ENCODE data around the gene RPL41.
"Not testable (repeated sequence)": the region's sequence is repeated elsewhere in the genome, so short reads cannot be mapped to it uniquely, and the experiment has no call there.

Gene RPL41

DNA sequence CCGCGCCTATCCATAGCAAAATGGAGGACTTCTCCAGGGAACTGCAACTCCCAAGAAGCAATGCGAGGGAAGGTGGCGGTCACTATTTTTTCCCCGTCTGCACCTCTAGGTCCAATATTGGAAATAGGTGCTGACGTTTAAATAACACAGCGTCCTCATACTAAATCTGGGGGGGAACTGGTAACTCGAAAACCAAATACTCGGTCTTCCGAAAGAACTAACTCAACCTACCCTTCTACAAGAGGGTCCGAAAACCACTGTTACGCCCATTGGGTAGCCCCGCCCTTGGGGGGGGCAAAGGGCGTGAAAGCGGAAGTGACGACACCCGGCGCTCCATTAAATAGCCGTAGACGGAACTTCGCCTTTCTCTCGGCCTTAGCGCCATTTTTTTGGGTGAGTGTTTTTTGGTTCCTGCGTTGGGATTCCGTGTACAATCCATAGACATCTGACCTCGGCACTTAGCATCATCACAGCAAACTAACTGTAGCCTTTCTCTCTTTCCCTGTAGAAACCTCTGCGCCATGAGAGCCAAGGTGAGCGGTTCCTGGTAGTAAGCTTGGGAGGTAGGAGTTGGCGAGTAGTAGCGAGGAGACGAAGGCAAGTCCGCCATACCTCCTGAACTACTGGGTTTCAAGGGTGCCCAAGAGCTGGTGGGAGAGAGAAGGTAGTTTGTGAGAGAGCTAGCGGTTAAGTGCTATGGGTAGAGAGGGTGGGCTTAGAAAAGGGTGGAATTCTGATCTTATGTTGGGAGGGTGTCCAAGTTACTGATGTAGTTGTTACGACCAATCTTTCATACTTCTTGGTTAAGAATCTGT is at the start of gene RPL41:
Gene RPL41, plus strand, starts transcription at position 367 of the 815 bp plus-strand sequence.
- DNase-seq (ENCODE audit: low spot score), result peak; percentile 86

DNA sequence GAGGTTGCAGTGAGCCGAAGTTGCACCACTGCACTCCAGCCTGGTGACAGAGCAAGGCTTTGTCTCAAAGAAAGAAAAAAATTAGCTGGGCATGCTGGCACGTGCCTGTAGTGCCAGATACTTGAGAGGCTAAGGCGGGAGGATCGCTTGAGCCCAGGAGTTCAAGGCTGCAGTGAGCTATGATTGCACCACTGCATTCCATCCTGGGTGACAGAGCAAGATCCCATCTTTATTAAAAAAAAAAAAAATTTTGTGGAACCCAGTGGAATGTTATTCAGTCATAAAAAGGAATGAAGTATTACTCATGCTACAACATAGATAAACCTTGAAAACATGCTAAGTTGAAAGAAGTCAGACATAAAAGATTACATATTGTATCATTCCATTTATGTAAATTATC is 44.8 kb upstream of the RPL41 start:
- DNase-seq (ENCODE audit: low spot score), result no peak

DNA sequence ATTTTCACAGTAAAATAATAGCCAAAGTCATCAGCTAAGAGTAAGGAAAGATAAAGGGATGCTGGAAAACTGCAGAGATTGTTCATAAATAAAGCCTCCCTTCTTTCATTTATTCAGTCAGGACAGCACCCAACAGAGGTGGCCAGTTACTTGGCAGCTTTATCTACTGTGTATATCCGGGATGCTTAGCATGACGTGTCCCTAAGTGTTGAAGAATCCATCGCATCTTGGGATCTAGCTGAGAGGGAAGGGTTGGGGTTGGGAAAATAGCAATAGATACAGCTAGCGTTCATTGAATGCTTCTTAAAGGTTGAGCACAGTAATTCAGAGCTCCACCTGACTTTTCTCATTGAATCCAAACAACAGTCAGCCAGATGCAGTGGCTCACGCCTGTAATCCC is 42.0 kb upstream of the RPL41 start:
- no peak for DNase-seq (ENCODE audit: low spot score)

DNA sequence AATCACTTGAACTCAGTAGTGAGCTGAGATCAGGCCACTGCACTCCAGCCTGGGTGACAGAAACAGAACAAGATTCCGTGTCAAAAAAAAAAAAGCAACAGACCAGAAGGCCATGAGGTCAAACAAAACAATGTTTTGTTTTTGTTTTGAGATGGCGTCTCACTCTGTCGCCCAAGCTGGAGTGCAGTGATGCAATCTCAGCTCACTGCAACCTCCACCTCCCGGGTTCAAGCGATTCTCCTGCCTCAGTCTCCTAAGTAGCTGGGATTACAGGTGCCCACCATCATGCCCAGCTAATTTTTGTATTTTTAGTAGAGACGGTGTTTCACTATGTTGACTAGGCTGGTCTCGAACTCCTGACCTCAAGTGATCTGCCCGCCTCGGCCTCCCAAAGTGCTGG is 38.5 kb upstream of the RPL41 start:
- not testable (repeated sequence) for DNase-seq (ENCODE audit: low spot score)

DNA sequence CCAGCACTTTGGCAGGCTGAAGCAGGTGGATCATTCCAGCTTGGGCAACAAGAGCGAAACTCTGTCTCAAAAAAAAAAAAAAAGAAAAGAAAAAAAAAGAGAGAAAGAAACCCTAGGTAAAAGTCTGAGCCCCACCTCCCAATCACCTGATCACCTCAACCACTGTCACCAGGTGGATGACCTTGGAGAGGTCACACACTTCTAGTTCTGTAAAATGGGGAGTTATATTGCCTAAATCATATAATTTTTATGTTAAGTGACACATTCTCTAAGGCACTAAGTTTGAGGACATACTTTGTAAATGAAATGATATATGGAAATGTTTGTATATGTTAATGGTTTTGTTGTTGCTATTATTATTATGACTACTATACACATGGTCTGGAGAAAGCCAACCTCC is 38.0 kb upstream of the RPL41 start:
- no peak for DNase-seq (ENCODE audit: low spot score)

DNA sequence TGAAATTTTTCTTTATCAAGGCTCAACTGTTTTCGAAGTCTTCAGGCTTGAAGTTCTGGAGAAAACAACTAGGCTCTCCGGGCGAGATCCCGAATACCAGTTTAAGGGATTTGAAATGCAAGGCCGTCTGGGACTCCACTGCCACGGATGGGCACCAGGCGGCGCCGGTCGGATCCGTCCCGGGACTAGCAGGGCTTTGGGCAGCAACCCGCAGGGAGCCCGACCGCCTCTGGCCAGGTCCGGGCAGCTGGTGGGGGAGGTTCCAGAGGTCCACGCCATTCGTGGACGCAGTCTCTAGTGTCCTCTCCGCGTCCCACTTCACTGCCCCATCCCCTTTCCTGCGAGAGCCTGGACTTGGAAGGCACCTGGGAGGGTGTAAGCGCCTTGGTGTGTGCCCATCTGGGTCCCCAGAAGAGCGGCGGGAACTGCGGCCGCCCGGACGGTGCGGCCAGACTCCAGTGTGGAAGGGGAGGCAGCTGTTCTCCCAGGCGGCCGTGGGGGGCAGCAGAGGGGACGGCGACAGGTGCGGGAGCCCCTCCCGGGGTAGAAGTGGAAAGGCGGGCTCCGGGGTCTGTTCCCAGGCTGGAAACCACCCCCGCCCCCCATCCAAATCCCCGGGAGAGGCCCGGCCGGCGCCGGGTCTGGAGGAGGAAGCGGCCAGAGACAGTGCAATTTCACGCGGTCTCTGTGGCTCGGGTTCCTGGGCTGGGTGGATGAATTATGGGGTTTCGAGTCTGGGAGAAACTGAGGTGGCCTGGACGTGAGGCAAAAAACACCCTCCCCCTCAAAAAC is 37.3 kb upstream of the RPL41 start:
- peak; percentile 81 for DNase-seq (ENCODE audit: low spot score)

DNA sequence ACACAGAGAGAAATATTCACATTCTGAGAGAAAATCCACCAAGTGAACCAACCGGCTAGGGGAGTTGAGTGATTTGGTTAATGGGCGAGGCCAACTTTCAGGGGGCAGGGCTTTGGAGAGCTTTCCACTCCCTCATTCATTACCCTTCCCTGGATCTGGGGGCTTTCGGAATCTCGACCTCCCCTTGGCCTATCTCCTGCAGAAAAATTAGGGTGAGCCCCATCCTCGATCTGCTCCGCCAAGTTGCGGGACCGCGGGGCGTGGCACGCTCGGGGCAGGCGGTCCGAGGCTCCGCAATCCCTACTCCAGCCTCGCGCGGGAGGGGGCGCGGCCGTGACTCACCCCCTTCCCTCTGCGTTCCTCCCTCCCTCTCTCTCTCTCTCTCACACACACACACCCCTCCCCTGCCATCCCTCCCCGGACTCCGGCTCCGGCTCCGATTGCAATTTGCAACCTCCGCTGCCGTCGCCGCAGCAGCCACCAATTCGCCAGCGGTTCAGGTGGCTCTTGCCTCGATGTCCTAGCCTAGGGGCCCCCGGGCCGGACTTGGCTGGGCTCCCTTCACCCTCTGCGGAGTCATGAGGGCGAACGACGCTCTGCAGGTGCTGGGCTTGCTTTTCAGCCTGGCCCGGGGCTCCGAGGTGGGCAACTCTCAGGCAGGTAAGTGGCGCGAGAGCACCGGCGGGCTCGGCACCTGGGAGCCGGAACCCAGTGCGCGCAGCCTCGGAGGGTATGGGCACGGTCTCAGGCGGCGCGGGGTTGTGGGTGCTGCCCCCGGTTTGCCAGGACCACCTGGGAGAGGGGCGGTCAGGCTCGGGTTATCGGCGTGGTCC is 36.5 kb upstream of the RPL41 start, which contains the start of gene ERBB3:
Gene ERBB3, plus strand, starts transcription at position 443 of the 833 bp plus-strand sequence. Its CDS starts 136 bp downstream, at position 579.
- DNase-seq (ENCODE audit: low spot score), result peak; percentile 57

DNA sequence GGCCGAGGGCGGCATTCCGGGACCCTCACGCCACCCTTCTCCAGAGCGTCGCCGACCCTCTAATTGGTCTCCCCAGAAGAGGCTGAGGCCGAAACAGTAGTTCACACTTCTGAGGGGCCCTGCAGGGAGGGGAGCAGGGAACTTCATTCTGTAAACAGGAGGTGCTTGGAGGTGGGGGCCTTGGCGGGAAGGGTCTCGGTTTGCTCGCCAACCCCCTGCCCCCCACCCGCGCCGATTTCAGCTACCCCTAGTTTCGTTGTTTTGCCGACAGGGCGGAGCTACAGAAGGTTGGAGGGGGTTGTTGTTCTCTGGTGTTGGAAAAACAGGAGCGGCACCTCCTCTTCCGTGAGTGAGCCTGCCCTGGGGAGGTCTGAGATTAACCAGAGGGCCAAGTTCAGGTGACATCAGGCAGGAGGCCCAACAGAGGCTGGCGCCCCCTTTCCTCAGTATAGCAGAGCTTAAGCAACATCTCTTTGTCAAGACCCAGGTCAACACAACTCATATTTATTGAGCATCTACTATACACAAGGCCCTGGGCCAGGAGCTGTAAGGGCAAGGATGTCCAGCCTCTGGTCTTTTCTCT is 35.8 kb upstream of the RPL41 start:
- no peak for DNase-seq (ENCODE audit: low spot score)

DNA sequence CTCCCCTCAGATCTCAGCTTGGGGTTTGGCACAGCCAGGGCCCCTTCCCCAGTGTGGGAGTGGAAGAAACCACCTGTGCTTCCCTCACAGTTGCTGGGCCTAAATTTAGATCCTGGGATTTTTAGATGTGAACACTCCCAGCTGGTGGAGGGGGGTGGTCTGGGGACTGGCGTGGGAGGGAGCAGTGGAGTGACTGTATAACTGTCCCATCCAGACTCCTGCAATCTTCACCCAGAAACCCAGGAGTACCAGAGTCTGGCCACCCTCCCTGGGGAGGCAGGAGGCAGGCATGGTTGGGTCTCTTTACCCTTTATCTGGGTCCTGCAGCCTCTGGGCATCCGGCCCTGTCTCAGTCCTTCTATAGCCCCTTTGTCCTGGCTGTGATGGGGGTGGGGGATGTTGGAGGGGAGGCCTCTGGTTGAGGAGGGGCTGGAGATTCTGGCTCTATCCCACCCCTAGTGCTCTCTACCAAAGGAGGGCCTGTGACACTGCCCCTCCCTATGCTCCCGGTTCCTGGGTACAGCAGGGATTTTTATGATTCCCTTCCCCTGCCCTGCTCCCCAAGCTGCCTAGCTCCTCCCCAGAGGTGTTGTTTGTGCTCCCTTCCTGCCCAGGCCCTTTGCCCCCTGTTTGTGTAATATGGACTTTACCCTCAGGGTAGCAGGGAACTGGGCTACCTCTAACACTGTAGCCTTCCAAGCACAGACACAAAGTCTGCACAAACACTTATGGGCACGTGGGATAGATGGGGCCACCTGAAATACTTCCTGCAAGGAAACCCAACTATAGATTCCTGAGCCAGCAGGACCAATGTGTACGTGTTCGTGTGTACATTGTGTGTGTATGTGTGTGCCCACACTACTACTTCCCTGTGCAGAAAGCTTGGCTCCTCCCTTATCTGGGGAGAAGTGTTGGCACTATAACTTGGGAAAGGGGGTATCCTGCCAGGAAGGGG is 34.8 kb upstream of the RPL41 start:
- no peak for DNase-seq (ENCODE audit: low spot score)

DNA sequence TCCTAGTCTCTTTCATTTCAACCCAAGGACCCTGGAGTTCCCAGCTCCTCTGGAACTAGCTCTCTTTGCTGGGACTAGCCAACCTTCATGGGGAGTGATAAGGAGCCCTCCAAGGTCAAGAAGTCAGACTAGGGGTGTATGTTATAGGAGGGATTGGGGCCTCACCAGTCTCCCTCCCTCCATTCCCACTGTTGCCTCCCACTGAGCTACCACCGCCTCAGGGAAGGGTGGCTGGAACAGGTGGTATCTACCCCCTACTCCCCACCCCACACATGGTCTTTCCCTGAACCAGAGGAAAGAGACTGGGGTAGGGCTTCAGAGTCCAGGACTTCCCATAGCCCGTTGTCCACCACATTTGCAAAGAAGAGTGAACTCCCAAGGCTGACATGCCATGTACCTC is 34.1 kb upstream of the RPL41 start:
- no peak for DNase-seq (ENCODE audit: low spot score)

DNA sequence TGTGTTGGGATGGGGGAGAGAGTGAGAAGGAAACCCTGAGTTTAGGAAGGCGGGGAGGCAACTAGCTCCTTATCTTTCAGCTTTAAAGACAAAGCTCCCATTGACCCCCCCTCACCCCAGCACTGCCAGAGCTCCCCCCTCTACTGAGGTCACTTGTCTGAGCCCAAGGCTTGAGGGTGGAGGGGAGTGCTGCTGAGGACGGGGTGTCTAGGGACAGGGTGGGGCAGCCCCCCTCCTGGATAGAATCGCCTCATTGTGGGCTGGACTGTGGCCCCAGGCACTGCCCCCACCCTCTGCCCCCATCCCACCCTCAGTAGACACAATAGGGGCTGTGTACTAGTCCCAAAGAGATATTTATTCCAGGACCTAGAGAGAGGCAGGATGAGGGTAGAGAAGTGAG is 33.5 kb upstream of the RPL41 start:
- no peak for DNase-seq (ENCODE audit: low spot score)

DNA sequence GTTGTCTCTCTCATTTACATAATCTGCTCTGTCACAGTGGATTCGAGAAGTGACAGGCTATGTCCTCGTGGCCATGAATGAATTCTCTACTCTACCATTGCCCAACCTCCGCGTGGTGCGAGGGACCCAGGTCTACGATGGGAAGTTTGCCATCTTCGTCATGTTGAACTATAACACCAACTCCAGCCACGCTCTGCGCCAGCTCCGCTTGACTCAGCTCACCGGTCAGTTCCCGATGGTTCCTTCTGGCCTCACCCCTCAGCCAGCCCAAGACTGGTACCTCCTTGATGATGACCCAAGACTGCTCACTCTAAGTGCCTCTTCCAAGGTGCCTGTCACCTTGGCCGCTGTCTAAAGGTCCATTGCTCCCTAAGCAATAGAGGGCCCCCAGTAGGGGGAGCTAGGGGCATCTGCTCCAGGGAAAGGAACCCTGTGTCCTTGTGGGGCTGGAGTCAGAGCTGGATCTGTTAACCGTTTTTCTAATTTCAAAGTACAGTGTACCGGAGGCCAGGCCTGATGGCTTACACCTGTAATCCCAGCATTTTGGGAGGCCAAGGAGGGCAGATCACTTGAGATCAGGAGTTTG is 31.4 kb upstream of the RPL41 start:
- no peak for DNase-seq (ENCODE audit: low spot score)

DNA sequence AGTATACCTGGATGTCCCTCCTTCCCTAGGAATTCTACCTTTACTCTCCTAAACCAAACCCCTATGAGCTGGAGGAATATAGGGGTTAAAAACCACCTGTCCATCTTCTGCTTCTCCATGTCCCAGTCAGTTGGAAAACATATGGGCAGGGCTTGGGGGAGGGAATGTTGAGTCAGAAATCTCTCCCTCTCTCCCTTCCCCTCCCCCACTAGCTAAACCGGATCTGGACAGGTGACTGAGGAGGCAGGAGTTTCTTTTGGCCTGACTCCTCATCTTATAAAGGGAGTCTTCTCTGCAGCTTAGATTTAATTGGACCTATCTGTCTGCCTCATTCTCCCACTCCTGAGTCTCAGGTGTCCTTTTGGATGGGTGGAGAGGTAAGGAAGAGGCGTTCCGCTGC is 30.3 kb upstream of the RPL41 start:
- DNase-seq (ENCODE audit: low spot score), result no peak

DNA sequence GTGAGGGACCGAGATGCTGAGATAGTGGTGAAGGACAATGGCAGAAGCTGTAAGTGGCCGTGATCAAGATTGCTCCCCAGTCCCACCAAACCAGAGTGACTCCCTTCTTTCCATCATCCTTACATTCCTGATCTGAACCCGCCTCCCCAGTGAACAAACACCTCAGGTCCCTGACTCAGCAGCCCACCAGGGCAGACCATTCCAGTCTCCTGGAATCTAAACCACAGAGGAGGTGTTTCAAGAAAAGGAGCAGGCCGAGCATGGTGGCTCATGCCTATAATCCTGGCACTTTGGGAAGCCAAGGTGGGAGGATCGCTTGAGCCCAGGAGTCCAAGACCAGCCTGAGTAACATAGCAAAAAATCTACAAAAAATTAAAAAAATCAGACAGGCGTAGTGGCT is 29.8 kb upstream of the RPL41 start:
- DNase-seq (ENCODE audit: low spot score), result no peak

DNA sequence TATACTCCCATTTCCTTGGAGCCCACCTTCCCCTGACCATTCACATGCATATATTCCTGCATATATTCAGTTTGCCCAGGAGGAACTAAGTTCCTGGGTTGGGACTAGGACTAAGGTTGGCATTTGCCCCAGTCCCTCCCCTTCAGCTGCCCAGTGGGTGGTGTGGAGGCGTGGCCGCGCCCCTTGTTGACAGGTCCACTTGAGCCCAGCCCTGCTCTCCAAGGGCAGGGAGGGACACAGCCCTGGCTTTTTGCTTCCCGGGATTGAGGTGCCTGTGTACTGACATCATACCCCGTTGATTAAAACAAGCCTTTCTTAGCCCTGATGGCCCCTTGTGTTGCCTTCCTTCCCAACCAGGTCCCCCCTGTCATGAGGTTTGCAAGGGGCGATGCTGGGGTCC is 29.2 kb upstream of the RPL41 start:
- DNase-seq (ENCODE audit: low spot score), result no peak

DNA sequence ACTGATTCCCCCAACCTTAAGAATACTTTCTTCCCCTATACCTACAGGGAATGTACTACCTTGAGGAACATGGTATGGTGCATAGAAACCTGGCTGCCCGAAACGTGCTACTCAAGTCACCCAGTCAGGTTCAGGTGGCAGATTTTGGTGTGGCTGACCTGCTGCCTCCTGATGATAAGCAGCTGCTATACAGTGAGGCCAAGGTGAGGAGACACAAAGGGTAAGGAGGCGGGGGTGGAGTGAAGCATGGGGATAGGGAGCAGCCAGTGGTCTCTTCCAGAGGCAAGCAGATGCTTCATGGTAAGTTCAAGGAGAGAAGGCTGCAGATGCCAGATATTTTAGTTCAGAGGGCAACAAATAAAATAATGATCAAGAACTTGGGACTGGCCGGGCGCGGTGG is 18.7 kb upstream of the RPL41 start:
- no peak for DNase-seq (ENCODE audit: low spot score)

DNA sequence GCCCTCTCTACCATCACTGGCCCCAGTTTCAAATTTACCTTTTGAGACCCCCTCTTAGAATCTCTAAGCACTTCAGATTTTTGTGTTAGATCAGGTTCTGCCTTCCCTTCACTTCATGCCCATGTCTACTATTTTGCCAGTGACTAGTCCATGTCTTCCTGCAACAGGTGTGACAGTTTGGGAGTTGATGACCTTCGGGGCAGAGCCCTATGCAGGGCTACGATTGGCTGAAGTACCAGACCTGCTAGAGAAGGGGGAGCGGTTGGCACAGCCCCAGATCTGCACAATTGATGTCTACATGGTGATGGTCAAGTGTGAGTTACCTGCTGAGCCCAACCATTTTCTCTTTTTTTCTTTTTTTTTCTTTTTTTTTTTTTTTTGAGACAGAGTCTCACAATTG is 17.8 kb upstream of the RPL41 start:
- no peak for DNase-seq (ENCODE audit: low spot score)

DNA sequence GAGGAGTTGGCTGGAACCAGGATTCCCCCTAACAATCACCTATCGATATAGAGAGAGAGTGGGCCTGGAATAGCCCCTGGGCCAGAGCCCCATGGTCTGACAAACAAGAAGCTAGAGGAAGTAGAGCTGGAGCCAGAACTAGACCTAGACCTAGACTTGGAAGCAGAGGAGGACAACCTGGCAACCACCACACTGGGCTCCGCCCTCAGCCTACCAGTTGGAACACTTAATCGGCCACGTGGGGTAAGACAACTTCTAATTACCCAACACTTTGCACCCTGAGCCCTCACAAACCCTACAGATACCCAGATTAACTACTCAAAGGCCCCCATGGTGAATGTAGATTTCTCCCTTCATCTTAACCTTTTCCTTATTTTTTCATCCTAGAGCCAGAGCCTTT is 16.6 kb upstream of the RPL41 start:
- DNase-seq (ENCODE audit: low spot score), result no peak

DNA sequence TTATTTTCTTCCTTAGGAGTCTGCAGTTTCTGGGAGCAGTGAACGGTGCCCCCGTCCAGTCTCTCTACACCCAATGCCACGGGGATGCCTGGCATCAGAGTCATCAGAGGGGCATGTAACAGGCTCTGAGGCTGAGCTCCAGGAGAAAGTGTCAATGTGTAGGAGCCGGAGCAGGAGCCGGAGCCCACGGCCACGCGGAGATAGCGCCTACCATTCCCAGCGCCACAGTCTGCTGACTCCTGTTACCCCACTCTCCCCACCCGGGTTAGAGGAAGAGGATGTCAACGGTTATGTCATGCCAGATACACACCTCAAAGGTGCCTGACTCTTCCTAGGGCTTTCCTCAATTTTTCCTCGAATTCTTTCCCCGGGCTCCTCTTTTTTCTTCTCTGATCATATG is 15.4 kb upstream of the RPL41 start:
- no peak for DNase-seq (ENCODE audit: low spot score)

DNA sequence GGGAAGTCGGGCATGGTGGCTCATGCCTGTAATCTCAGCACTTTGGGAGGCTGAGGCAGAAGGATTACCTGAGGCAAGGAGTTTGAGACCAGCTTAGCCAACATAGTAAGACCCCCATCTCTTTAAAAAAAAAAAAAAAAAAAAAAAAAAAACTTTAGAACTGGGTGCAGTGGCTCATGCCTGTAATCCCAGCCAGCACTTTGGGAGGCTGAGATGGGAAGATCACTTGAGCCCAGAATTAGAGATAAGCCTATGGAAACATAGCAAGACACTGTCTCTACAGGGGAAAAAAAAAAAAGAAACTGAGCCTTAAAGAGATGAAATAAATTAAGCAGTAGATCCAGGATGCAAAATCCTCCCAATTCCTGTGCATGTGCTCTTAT is 13.8 kb upstream of the RPL41 start:
- DNase-seq (ENCODE audit: low spot score), result no peak

Measured in germinal center (tissue), 1 donor.